DOHH2 (cell line): ENCODE data around the gene HSPA6.

ENCODE experiments used
- H3F3A ChIP-seq: fragments of 200-600 bp; sonication (generic), shearing (Covaris generic); 2 replicates; pipeline ENCODE4 v1.6.0; 2016; ENCODE audit warnings: antibody characterized with exemption, mild to moderate bottlenecking; ENCODE audit not compliant: control insufficient read depth, insufficient read depth
- H3K27ac ChIP-seq: fragments of 200-600 bp; sonication (generic); 2 replicates; pipeline ENCODE4 v1.5.1; 2014; ENCODE audit warnings: low read depth, mild to moderate bottlenecking, low read length, moderate library complexity
- H3K27me3 ChIP-seq: fragments of 200-600 bp; sonication (generic); 2 replicates; pipeline ENCODE4 v1.6.1; 2014; ENCODE audit warnings: mild to moderate bottlenecking, low read length, mixed read lengths; ENCODE audit not compliant: control insufficient read depth
- H3K36me3 ChIP-seq: fragments of 200-600 bp; sonication (generic); 2 replicates; pipeline ENCODE4 v1.6.1; 2014; ENCODE audit warnings: mild to moderate bottlenecking, low read length, moderate library complexity, mixed read lengths; ENCODE audit not compliant: control insufficient read depth
- H3K4me1 ChIP-seq: fragments of 200-600 bp; sonication (generic); 2 replicates; pipeline ENCODE4 v1.6.1; 2014; ENCODE audit warnings: mild to moderate bottlenecking, low read length, mixed read lengths; ENCODE audit not compliant: control insufficient read depth
- H3K4me2 ChIP-seq: fragments of 200-600 bp; sonication (generic); 2 replicates; pipeline ENCODE4 v1.6.0; 2014; ENCODE audit warnings: mild to moderate bottlenecking, low read length, moderate library complexity
- H3K4me3 ChIP-seq: fragments of 200-600 bp; sonication (generic); 2 replicates; pipeline ENCODE4 v1.5.1; 2014; ENCODE audit warnings: mild to moderate bottlenecking, low read length, mixed read lengths
- H3K79me2 ChIP-seq: fragments of 200-600 bp; sonication (generic); 2 replicates; pipeline ENCODE4 v1.6.1; 2014; ENCODE audit warnings: mild to moderate bottlenecking, low read length, mixed read lengths; ENCODE audit not compliant: control insufficient read depth
- H3K9me2 ChIP-seq: fragments of 200-600 bp; sonication (generic); replicated peaks from 2 replicates; pipeline ENCODE4 v1.6.1; 2014; ENCODE audit warnings: mild to moderate bottlenecking, low read length, mixed read lengths; ENCODE audit not compliant: control insufficient read depth
- H3K9me3 ChIP-seq: fragments of 200-600 bp; sonication (generic); 2 replicates; pipeline ENCODE4 v1.6.1; 2014; ENCODE audit warnings: antibody characterized with exemption, low read length, mixed read lengths; ENCODE audit not compliant: control insufficient read depth, insufficient read depth
- H4K20me1 ChIP-seq: fragments of 200-600 bp; sonication (generic); 2 replicates; pipeline ENCODE4 v1.6.0; 2014; ENCODE audit warnings: low read depth, mild to moderate bottlenecking, antibody characterized with exemption, low read length, moderate library complexity; ENCODE audit not compliant: control insufficient read depth, insufficient read depth
- CTCF ChIP-seq: fragments of 200-600 bp; sonication (generic); IDR thresholded peaks from one replicate; pipeline ENCODE4 v1.5.1; 2014; ENCODE audit warnings: antibody characterized with exemption, mild to moderate bottlenecking, low read depth, low read length; ENCODE audit not compliant: poor library complexity, severe bottlenecking
- EZH2phosphoT487 ChIP-seq: fragments of 200-600 bp; sonication (generic); IDR thresholded peaks from 2 replicates; pipeline ENCODE4 v1.6.1; 2017; ENCODE audit warnings: borderline replicate concordance, mild to moderate bottlenecking, antibody characterized with exemption, low read length, moderate library complexity, mixed read lengths

HSPA6 gene

GRCh38 chr1:161501234-161501633 lies 23.1 kb upstream of the HSPA6 start:
- no peaks in the 10 kb centered on the region for H3F3A ChIP-seq
- TF ChIP-seq CTCF (no peak), EZH2phosphoT487 (no peak)
- peaks cover 17% of the 10 kb centered on the region for H3K27me3 ChIP-seq
- H4K20me1 ChIP-seq, result no peaks in the 10 kb centered on the region
- H3K79me2 ChIP-seq, result no peaks in the 10 kb centered on the region
- no peak overlapping the region for H3K4me2 ChIP-seq
- no peaks in the 10 kb centered on the region for H3K9me3 ChIP-seq
- no peak overlapping the region for H3K4me3 ChIP-seq
- H3K27ac ChIP-seq, result no peak overlapping the region
- H3K36me3 ChIP-seq, result no peaks in the 10 kb centered on the region
- peaks cover 18% of the 10 kb centered on the region for H3K4me1 ChIP-seq
- no peaks in the 10 kb centered on the region for H3K9me2 ChIP-seq

- H3K4me2 ChIP-seq, result no peak overlapping the region
- no peaks in the 10 kb centered on the region for H4K20me1 ChIP-seq
- H3K36me3 ChIP-seq, result no peaks in the 10 kb centered on the region
- no peak overlapping the region for H3K4me3 ChIP-seq
- no peaks in the 10 kb centered on the region for H3K9me3 ChIP-seq
- peaks cover 22% of the 10 kb centered on the region for H3K4me1 ChIP-seq
- peaks cover 17% of the 10 kb centered on the region for H3K27me3 ChIP-seq
- no peaks in the 10 kb centered on the region for H3K9me2 ChIP-seq
- no peaks in the 10 kb centered on the region for H3F3A ChIP-seq
- no peak for TF ChIP-seq EZH2phosphoT487
- TF ChIP-seq CTCF, result no peak
- no peaks in the 10 kb centered on the region for H3K79me2 ChIP-seq
- H3K27ac ChIP-seq, result no peak overlapping the region
Observed at GRCh38 chr1:161502181-161502580, 22.2 kb upstream of the HSPA6 start.

GRCh38 chr1:161502641-161503393 lies 21.5 kb upstream of the HSPA6 start:
- Histone ChIP-seq H3K4me1 (peaks cover 22% of the 10 kb centered on the region), H3K9me3 (no peaks in the 10 kb centered on the region), H3K36me3 (no peaks in the 10 kb centered on the region), H3K4me2 (no peak overlapping the region), H3K9me2 (no peaks in the 10 kb centered on the region), H4K20me1 (no peaks in the 10 kb centered on the region), H3K27ac (no peak overlapping the region), H3F3A (no peaks in the 10 kb centered on the region), H3K4me3 (no peak overlapping the region), H3K79me2 (no peaks in the 10 kb centered on the region), H3K27me3 (peaks cover 16% of the 10 kb centered on the region)
- TF ChIP-seq EZH2phosphoT487 (no peak), CTCF (no peak)
